HepG2 (cell line): ENCODE results near the gene WNT7A. TPM values are rescaled to one million over a fixed set of nuclear protein-coding genes. Genes with fewer than 3 reads are reported as not detected.

ENCODE experiments used
- ATAC-seq: fragments of 200-7000 bp; cut with Tn5 transposase; 3 replicates; pipeline ENCODE4 v1.9.1; 2020; ENCODE audit warnings: mild to moderate bottlenecking, moderate library complexity
- BruUV-seq: library from RNA; stranded (reverse); fragments of 400-500 nt; replicated peaks from 2 replicates; lab custom pipeline; 2021; lab: Mats Ljungman, UMichigan
- CTCF ChIA-PET: fragments of 300-600 bp; formaldehyde crosslinking; extraction: SDS; loops from one replicate; lab custom pipeline; 2021; ENCODE audit warnings: low total read pairs, inconsistent platforms, low intra/inter-chr PET ratio; lab: Yijun Ruan, JAX
- POLR2A ChIA-PET: fragments of 350-600 bp; sonication (Branson Sonifier 250); formaldehyde crosslinking; loops from one replicate; lab custom pipeline; 2020; ENCODE audit warnings: antibody characterized with exemption, inconsistent platforms; lab: Yijun Ruan, JAX
- DNase-seq: peaks from one replicate; pipeline ENCODE4 v3.0.0-alpha.2; 2015; ENCODE audit warnings: low spot score
- FAIRE-seq: peaks from 3 replicates; lab custom pipeline; 2011; peaks lifted over from hg19 to GRCh38; lab: Jason Lieb, UNC
- H2AFZ ChIP-seq: one replicate; pipeline ENCODE4 v1.6.1; 2011; ENCODE audit warnings: low read length, inconsistent platforms
- H3K27ac ChIP-seq: fragments of 300-600 bp; 3 replicates; pipeline ENCODE4 v1.8.0; 2011; ENCODE audit warnings: mixed run types, mild to moderate bottlenecking, mixed read lengths, low read length, inconsistent platforms; ENCODE audit not compliant: insufficient read depth; ENCODE audit errors: extremely low read length
- H3K27me3 ChIP-seq, 2 experiments: fragments of 200-600 bp in 1 of 2; 2 replicates in 1 of 2; 3 replicates in 1 of 2; pipeline versions ENCODE4 v1.6.0 to v1.8.0; 2011; ENCODE audit warnings: low read length in 2 of 2, mild to moderate bottlenecking in 2 of 2, moderate library complexity in 2 of 2, inconsistent platforms in 1 of 2; ENCODE audit not compliant: insufficient read depth in 2 of 2, control insufficient read depth in 1 of 2
- H3K36me3 ChIP-seq, 2 experiments: fragments of 200-600 bp in 1 of 2; replicated peaks in 1 of 2; 2 replicates in 1 of 2; 3 replicates in 1 of 2; pipeline versions ENCODE4 v1.5.1 to v1.8.0; 2011; ENCODE audit warnings: low read length in 2 of 2, inconsistent platforms in 1 of 2; ENCODE audit not compliant: insufficient read depth in 2 of 2, control insufficient read depth in 1 of 2
- H3K4me1 ChIP-seq: 2 replicates; pipeline ENCODE4 v1.5.1; 2012; ENCODE audit warnings: low read length, inconsistent platforms; ENCODE audit not compliant: insufficient read depth
- H3K4me2 ChIP-seq: 2 replicates; pipeline ENCODE4 v1.6.0; 2011; ENCODE audit warnings: low read depth, low read length, inconsistent platforms
- H3K4me3 ChIP-seq, 3 experiments: fragments of 200-600 bp in 1 of 3; sonication (generic), shearing (Covaris generic) in 1 of 3; replicated peaks in 1 of 3; 2 replicates each; pipeline ENCODE4 v1.5.1; 2011 to 2016; ENCODE audit warnings: low read length in 3 of 3, inconsistent platforms in 2 of 3, low read depth in 2 of 3, mild to moderate bottlenecking in 2 of 3, control low read depth in 1 of 3, mixed read lengths in 1 of 3; ENCODE audit not compliant: insufficient read depth in 1 of 3
- H3K79me2 ChIP-seq: one replicate; pipeline ENCODE4 v1.6.1; 2011; ENCODE audit warnings: low read length, inconsistent platforms; ENCODE audit not compliant: insufficient read depth
- H3K9ac ChIP-seq: 2 replicates; pipeline ENCODE4 v1.6.0; 2011; ENCODE audit warnings: mild to moderate bottlenecking, low read depth, low read length, inconsistent platforms; ENCODE audit not compliant: insufficient read depth
- H3K9me3 ChIP-seq: 2 replicates; pipeline ENCODE4 v1.5.1; 2012; ENCODE audit warnings: mild to moderate bottlenecking, low read length
- H4K20me1 ChIP-seq: 2 replicates; pipeline ENCODE4 v1.6.0; 2011; ENCODE audit warnings: inconsistent platforms, mild to moderate bottlenecking, low read length, moderate library complexity; ENCODE audit not compliant: insufficient read depth
- AHDC1 ChIP-seq: sonication (generic); formaldehyde crosslinking; IDR thresholded peaks from 2 replicates; pipeline ENCODE4 v1.5.1; 2020; ENCODE audit warnings: mild to moderate bottlenecking, missing genetic modification reagents, borderline replicate concordance
- BHLHE40 ChIP-seq: IDR thresholded peaks from 2 replicates; pipeline ENCODE4 v1.6.1; 2011; ENCODE audit warnings: low read length, improper control_type of control experiment
- CBFB ChIP-seq: sonication (generic); formaldehyde crosslinking; IDR thresholded peaks from 2 replicates; pipeline ENCODE4 v1.4.0; 2020; ENCODE audit warnings: missing genetic modification reagents
- HNRNPL ChIP-seq: fragments of 200-400 bp; formaldehyde crosslinking; IDR thresholded peaks from 2 replicates; pipeline ENCODE4 v1.6.1; 2017; ENCODE audit warnings: mild to moderate bottlenecking, low read depth, low read length
- NR0B2 ChIP-seq: sonication (generic); formaldehyde crosslinking; IDR thresholded peaks from 2 replicates; pipeline ENCODE4 v1.4.0; 2020; ENCODE audit warnings: mild to moderate bottlenecking, missing genetic modification reagents
- ONECUT2 ChIP-seq: sonication (generic); formaldehyde crosslinking; IDR thresholded peaks from 2 replicates; pipeline ENCODE4 v1.4.0; 2020; ENCODE audit warnings: missing genetic modification reagents
- ZNF337 ChIP-seq: sonication (generic); formaldehyde crosslinking; IDR thresholded peaks from 2 replicates; pipeline ENCODE4 v1.5.1; 2020; ENCODE audit warnings: missing genetic modification reagents, low read depth, mild to moderate bottlenecking, borderline replicate concordance
- WGBS: methylation state at CpG from one replicate; pipeline ENCODE4 v1.1.6; 2017; ENCODE audit warnings: low lambda C conversion rate; 5-methylcytosine and 5-hydroxymethylcytosine counted together
- in situ Hi-C: cut with HindIII; loops from 2 replicates; pipeline ENCODE4 v1.10.0; 2017; ENCODE audit warnings: low pct_unique_long_range_greater_than_20kb; ENCODE audit not compliant: extremely low pct_ligation_motif_present
- intact Hi-C: fragments of 100-400 bp; cut with micrococcal nuclease; formaldehyde crosslinking; loops from one replicate; pipeline ENCODE4 v1.10.0; 2022; ENCODE audit not compliant: unreplicated experiment
- polyA plus RNA-seq, 8 experiments: library from polyadenylated mRNA; depleted of rRNA in 3 of 8; stranded (reverse) in 7 of 8; unstranded in 1 of 8; fragments of >200 nt; fragmentation: Illumina TruSeq in 4 of 8; extraction: Trizol in 4 of 8; gene quantifications; 2 replicates each; pipeline versions ENCODE4 v1.2.1 to v1.2.3, GENCODE V29; 2011 to 2016; ENCODE audit warnings: low read depth in 4 of 8, missing spikeins in 1 of 8, mixed read lengths in 1 of 8; ENCODE audit not compliant: insufficient read depth in 1 of 8
- total RNA-seq, 5 experiments: library from RNA; depleted of rRNA; stranded (reverse); fragments of >200 nt; fragmentation: Illumina TruSeq; extraction: Trizol; gene quantifications; 2 replicates each; pipeline ENCODE4 v1.2.3, GENCODE V29; 2016; ENCODE audit warnings: low read depth in 1 of 5

The WNT7A gene
- total and polyA plus RNA-seq, 2 of the 13 experiments (the other 11 are each of a cell fraction or from before 2014, with no cell fraction given) = not detected

GRCh38 chr3:13844911-13845310 is 35.0 kb downstream of the WNT7A start (continued):
- no peak for TF ChIP-seq AHDC1 (CRISPR knock-in tag)

- Histone ChIP-seq H3K4me3 (no peak overlapping the region), H3K79me2 (no peaks in the 10 kb centered on the region), H3K36me3 (no peaks in the 10 kb centered on the region), H3K27ac (no peak overlapping the region), H4K20me1 (peaks cover 3% of the 10 kb centered on the region; the same call in 1 of the 2 replicates), H3K9me3 (no peaks in the 10 kb centered on the region), H3K9ac (no peak overlapping the region), H2AFZ (no peak overlapping the region), H3K27me3 (peaks cover 2 to 40% of the 10 kb centered on the region in 2 experiments; a peak in 3 of 5 replicates), H3K4me2 (no peak overlapping the region), H3K4me1 (no peaks in the 10 kb centered on the region)
- in situ Hi-C loops (no loop called here), intact Hi-C loops (no loop called here)
- POLR2A ChIA-PET = no interaction called here
- 4% methylated on average over 5 of the region's 5 CpGs for WGBS
- no peak for TF ChIP-seq NR0B2
- no peak for TF ChIP-seq CBFB (CRISPR knock-in tag)
- no peak for TF ChIP-seq ONECUT2 (CRISPR knock-in tag)
- TF ChIP-seq BHLHE40 = no peak
- no peak for TF ChIP-seq ZNF337 (CRISPR knock-in tag)
- no peak for TF ChIP-seq HNRNPL
- FAIRE-seq (no peak), DNase-seq (no peak), ATAC-seq (no peak)
- no TSS peak for BruUV-seq
- CTCF ChIA-PET = no interaction called here
These were observed 35.6 kb downstream of the WNT7A start for GRCh38 chr3:13844286-13844685.
